A673 (cell line): Measurements from ENCODE around the gene INPP5A. TPM values are rescaled to one million over a fixed set of nuclear protein-coding genes. Genes with fewer than 3 reads are reported as not detected.

Experiments
- BruUV-seq: library from RNA; stranded (reverse); fragments of 400-500 nt; replicated peaks from 2 replicates; lab custom pipeline; 2021; lab: Mats Ljungman, UMichigan
- CTCF ChIA-PET: fragments of 300-600 bp; sonication (Branson Sonifier 250); formaldehyde crosslinking; loops from one replicate; lab custom pipeline; 2022; ENCODE audit warnings: antibody characterized with exemption; lab: Charles Lee
- POLR2A ChIA-PET: fragments of 300-600 bp; sonication (Branson Sonifier 250); formaldehyde crosslinking; loops from one replicate; lab custom pipeline; 2022; ENCODE audit warnings: antibody characterized with exemption; ENCODE audit not compliant: low non-redundant PET; lab: Charles Lee
- DNase-seq: peaks from one replicate; pipeline ENCODE4 v3.0.0-alpha.2; 2015; ENCODE audit warnings: low spot score
- H3K27ac ChIP-seq: fragments of 200-600 bp; sonication (generic); 2 replicates; pipeline ENCODE4 v1.5.1; 2016; ENCODE audit warnings: mixed run types, low read depth, mild to moderate bottlenecking, mixed read lengths, antibody characterized with exemption, low read length; ENCODE audit not compliant: poor library complexity, severe bottlenecking
- H3K27me3 ChIP-seq: fragments of 200-600 bp; sonication (generic); replicated peaks from 2 replicates; pipeline ENCODE4 v1.6.1; 2017; ENCODE audit warnings: mixed run types, low read depth, mild to moderate bottlenecking, mixed read lengths, antibody characterized with exemption, low read length; ENCODE audit not compliant: insufficient read depth, poor library complexity
- H3K36me3 ChIP-seq: fragments of 200-600 bp; sonication (generic); 2 replicates; pipeline ENCODE4 v1.6.1; 2016; ENCODE audit warnings: mixed run types, mild to moderate bottlenecking, mixed read lengths, antibody characterized with exemption, low read length; ENCODE audit not compliant: insufficient read depth, poor library complexity, severe bottlenecking
- H3K4me1 ChIP-seq: fragments of 200-600 bp; sonication (generic); 2 replicates; pipeline ENCODE4 v1.6.1; 2017; ENCODE audit warnings: mixed run types, mild to moderate bottlenecking, mixed read lengths, antibody characterized with exemption, low read length; ENCODE audit not compliant: insufficient read depth, poor library complexity, severe bottlenecking
- H3K4me3 ChIP-seq: fragments of 200-600 bp; sonication (generic); 2 replicates; pipeline ENCODE4 v1.5.1; 2016; ENCODE audit warnings: low read depth, mixed run types, mild to moderate bottlenecking, mixed read lengths, low read length; ENCODE audit not compliant: poor library complexity, severe bottlenecking
- H3K9me3 ChIP-seq: fragments of 200-600 bp; sonication (generic); 2 replicates; pipeline ENCODE4 v1.6.1; 2016; ENCODE audit warnings: mixed run types, low read depth, mild to moderate bottlenecking, mixed read lengths, antibody characterized with exemption, low read length; ENCODE audit not compliant: poor library complexity, severe bottlenecking
- EZH2 ChIP-seq: fragments of 200-600 bp; sonication (generic); IDR thresholded peaks from 2 replicates; pipeline ENCODE4 v1.6.1; 2017; ENCODE audit warnings: borderline replicate concordance, low read depth, mild to moderate bottlenecking, mixed read lengths, antibody characterized with exemption, low read length; ENCODE audit not compliant: poor library complexity, severe bottlenecking
- intact Hi-C: fragments of 100-400 bp; cut with micrococcal nuclease; formaldehyde crosslinking; loops from one replicate; pipeline ENCODE4 v1.10.0; 2022; ENCODE audit not compliant: unreplicated experiment
- total RNA-seq: library from RNA; stranded (reverse); gene quantifications from 2 replicates; pipeline ENCODE4 v1.2.3, GENCODE V29; 2021
- TF ChIP-seq, protein P1 (sequence below): fragments of 300-800, 200-600 bp; sonication (generic); conservative IDR thresholded peaks from 2 replicates; pipeline ENCODE4 v1.5.1; 2017; ENCODE audit warnings: low read depth, mild to moderate bottlenecking, antibody characterized with exemption, low read length, moderate library complexity, mixed read lengths

Gene INPP5A
- total RNA-seq, 1 experiment from 2014 or later, result 21.8 TPM

DNA sequence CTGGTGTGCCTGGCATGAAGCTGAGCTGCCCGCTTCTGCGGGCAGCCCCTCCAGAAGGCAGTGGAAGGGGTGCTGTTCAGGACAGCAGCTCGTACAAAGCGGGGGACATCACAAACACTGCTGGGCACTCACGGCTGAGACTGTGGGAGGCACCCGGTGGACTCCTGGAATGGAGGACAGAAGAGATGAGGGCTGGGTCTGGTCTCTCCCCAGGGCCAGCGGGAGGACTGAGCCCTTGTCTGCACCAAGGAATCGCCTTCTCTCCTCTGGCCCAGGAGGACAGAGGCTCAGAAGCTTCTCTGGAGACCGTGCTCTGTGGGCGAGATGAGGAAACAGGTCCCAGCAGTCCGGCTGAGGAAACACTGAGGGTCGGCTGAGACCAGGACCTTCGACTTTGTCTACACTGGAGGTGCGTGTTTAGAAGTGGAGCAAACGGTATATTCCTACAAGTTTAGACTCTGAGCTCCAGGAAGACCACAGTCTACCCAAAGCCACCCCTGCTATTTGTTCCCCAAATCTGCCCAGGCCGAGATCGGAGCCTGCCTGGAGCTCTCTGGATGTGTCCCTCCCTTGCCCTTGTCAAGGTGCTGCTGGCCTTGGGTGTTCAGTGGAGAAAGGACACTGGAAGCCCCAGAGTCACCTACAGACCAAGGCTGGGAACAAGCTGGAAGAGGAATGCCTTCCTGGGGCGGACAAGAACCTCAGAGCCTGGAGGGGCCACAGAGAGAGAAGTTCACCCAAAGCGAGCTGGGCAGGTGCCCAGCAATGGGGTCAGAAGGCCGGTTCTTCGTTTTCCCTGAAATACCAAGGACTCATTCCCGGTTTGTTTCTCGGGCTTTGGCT is 12.9 kb upstream of the INPP5A start:
- intact Hi-C loops, result no loop called here
- Histone ChIP-seq H3K9me3 (no peaks in the 10 kb centered on the region), H3K27ac (no peak overlapping the region), H3K36me3 (no peaks in the 10 kb centered on the region), H3K4me3 (no peak overlapping the region), H3K4me1 (no peaks in the 10 kb centered on the region), H3K27me3 (peaks cover 20% of the 10 kb centered on the region)
- TF ChIP-seq EZH2, result no peak
- TF ChIP-seq, protein P1, sequence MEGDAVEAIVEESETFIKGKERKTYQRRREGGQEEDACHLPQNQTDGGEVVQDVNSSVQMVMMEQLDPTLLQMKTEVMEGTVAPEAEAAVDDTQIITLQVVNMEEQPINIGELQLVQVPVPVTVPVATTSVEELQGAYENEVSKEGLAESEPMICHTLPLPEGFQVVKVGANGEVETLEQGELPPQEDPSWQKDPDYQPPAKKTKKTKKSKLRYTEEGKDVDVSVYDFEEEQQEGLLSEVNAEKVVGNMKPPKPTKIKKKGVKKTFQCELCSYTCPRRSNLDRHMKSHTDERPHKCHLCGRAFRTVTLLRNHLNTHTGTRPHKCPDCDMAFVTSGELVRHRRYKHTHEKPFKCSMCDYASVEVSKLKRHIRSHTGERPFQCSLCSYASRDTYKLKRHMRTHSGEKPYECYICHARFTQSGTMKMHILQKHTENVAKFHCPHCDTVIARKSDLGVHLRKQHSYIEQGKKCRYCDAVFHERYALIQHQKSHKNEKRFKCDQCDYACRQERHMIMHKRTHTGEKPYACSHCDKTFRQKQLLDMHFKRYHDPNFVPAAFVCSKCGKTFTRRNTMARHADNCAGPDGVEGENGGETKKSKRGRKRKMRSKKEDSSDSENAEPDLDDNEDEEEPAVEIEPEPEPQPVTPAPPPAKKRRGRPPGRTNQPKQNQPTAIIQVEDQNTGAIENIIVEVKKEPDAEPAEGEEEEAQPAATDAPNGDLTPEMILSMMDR, result no peak
- BruUV-seq, result no TSS peak
- ChIA-PET POLR2A (no interaction called here), CTCF (no interaction called here)
- no peak for DNase-seq

DNA sequence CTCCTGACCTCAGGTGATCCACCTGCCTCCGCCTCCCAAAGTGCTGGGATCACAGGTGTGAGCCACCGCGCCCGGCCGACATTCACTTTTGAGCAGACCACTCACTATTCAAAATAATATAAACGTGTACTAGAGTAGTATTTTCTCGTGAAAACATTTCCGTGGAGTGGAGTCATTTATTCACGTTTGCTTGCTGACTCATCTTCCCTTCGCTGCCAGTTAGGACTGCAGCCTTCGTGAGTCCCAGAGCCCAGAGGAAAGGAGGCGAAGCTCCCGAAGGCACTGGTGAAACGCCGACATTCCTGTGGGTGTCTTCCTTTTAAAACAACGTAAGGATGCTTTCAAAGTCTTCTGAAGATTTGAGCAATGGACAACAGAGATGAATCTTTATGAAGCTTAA is 10.9 kb upstream of the INPP5A start:
- H3K4me3 ChIP-seq, result no peak overlapping the region
- no peak for DNase-seq
- TF ChIP-seq EZH2, result no peak
- TF ChIP-seq, protein P1, result no peak
- ChIA-PET POLR2A (no interaction called here), CTCF (no interaction called here)
- no TSS peak for BruUV-seq
- H3K36me3 ChIP-seq, result no peaks in the 10 kb centered on the region
- H3K27ac ChIP-seq, result no peak overlapping the region
- H3K4me1 ChIP-seq, result no peaks in the 10 kb centered on the region
- H3K27me3 ChIP-seq, result peaks cover 27% of the 10 kb centered on the region
- H3K9me3 ChIP-seq, result peaks cover 11% of the 10 kb centered on the region
- intact Hi-C loops, result no loop called here

DNA sequence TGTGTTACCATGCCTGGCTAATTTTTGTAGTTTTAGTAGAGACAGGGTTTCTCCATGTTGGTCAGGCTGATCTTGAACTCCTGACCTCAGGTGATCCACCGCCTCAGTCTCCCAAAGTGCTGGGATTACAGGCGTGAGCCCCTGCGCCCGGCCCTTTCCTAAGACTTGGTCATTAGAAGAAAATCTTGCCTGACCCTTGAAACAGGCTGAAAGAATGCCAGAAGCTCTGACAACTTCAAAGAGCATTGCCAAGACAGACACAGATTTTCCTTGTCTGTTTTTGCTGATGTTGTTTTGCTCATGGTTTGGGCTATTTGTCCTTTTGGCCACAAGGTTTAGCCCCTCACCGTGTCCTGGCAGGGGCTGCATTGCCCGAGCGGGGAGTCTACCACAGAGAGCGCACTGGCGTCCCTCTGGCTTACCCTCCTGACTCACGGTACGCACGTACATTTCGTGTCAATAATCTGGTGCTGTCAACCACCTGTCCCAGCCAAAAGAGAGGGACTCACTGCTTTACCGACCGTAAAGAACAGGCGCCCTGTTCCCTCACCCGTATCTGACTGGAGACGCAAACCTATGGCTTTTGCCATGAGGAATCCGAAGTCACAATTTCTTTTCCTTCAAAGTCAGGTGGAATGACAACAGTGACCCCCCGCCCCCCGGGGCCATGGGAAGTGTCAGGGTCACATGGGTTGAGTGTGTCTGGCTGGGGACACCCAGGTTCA is 10.1 kb upstream of the INPP5A start:
- H3K9me3 ChIP-seq, result peaks cover 12% of the 10 kb centered on the region
- DNase-seq, result no peak
- no peak overlapping the region for H3K27ac ChIP-seq
- no peaks in the 10 kb centered on the region for H3K36me3 ChIP-seq
- H3K27me3 ChIP-seq, result peaks cover 27% of the 10 kb centered on the region
- POLR2A ChIA-PET, result no interaction called here
- no peak for TF ChIP-seq EZH2
- TF ChIP-seq, protein P1, result no peak
- BruUV-seq, result no TSS peak
- intact Hi-C loops, result no loop called here
- CTCF ChIA-PET, result no interaction called here
- H3K4me3 ChIP-seq, result no peak overlapping the region
- no peaks in the 10 kb centered on the region for H3K4me1 ChIP-seq
